Stimulated activated CD8-positive, alpha-beta memory T cell treated with anti-CD3 and anti-CD28 coated beads, Interleukin-12 subunit alpha, Interleukin-12 subunit beta, amount 100 ng/mL, for 24 hours (primary cell): ENCODE measurements around the gene LGALS3.
"Not testable (repeated sequence)": the region's sequence is repeated elsewhere in the genome, so short reads cannot be mapped to it uniquely, and the experiment has no call there.

ENCODE experiments used
- DNase-seq: peaks from one replicate; pipeline ENCODE4 v3.0.0-alpha.2; 2020; ENCODE audit errors: extremely low read depth

Gene LGALS3

GRCh38 chr14:55129086-55129427 lies at the start of gene LGALS3:
Gene LGALS3 (plus strand): TSS chr14:55129252. CDS start chr14:55137374, 8,122 bp downstream.
- DNase-seq, result no peak

DNA sequence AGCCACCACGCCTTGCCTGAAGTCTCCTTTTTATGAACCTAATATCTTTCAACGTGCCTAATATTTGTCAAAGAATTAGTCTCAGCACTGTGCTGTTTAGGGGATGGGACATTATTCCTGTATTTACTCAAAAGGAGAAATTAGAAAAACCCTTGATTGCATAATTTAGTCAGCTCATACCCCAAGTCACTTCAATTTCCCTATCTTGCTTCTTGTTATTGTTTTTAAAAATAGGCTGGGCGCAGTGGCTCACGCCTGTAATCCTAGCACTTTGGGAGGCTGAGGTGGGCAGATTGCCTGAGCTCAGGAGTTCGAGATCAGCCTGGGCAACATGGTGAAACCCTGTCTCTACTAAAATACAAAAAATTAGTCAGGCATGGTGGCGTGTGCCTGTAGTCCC lies 49.1 kb upstream of the LGALS3 start:
- not testable (repeated sequence) for DNase-seq

DNA sequence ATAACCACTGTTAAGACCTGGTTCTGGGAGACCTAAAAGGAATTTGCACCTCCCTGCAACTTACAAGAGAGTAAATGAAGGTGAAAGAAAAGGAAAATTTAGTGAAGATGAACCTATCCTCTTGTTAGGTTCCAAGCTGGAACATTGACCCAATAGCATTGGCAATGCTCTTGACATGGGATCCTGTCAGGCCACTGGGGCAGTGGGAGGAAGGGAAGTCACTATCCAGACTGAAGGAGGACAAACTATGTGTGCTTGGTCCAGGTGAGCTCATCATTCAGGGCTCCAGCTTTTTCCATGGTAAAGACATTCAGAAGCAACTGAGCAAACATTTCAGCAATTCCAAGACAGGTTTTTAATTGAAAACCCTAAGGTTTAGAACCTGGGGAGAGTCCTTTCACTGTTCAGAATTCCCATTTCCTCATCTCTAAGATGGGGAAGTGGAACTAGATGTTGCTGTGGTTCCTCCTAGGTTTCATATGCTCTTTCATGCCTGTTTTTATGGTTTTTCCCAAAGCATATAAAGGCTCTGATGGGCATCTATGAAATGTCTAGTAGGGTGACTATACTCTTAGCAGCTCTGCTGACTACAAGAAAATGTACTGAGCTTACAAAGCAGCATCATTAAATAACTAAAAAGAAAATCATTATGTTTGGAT lies 44.5 kb upstream of the LGALS3 start:
- no peak for DNase-seq

GRCh38 chr14:55085060-55085660 lies 43.9 kb upstream of the LGALS3 start:
- no peak for DNase-seq

DNA sequence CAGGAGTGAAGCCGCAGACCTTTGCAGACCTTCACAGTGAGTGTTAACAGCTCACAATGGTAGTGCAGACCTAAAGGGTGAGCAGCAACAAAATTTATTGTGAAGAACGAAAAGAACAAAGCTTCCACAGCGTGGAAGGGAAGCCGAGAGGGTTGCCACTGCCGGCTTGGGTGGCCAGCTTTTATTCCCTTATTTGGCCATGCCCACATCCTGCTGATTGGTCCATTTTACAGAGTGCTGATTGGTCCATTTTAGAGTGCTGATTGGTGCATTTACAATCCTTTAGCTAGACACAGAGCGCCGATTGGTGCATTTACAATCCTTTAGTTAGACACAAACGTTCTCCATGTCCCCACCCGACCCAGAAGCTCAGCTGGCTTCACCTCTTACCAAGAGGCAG lies 42.1 kb upstream of the LGALS3 start:
- no peak for DNase-seq

- no peak for DNase-seq
Measured at GRCh38 chr14:55088356-55088755, 40.7 kb upstream of the LGALS3 start.

DNA sequence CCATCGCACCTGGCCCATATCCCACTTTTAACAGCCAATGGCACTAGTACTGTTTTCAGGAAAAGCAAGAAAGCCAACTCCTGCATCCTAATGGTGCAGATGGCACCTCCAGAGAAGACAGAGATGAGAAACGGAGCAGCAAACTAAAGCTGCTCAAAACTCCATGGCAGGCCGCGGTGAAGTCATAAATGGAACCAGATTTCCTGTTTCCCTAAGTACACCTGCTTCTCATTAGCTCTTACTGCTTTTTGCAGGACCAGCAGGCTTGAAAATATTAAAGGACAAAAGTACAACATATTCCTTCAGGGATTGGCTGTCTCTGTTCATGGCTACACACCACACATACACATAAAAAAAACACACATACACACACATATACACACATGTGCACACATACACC lies 36.7 kb upstream of the LGALS3 start:
- DNase-seq, result no peak

DNA sequence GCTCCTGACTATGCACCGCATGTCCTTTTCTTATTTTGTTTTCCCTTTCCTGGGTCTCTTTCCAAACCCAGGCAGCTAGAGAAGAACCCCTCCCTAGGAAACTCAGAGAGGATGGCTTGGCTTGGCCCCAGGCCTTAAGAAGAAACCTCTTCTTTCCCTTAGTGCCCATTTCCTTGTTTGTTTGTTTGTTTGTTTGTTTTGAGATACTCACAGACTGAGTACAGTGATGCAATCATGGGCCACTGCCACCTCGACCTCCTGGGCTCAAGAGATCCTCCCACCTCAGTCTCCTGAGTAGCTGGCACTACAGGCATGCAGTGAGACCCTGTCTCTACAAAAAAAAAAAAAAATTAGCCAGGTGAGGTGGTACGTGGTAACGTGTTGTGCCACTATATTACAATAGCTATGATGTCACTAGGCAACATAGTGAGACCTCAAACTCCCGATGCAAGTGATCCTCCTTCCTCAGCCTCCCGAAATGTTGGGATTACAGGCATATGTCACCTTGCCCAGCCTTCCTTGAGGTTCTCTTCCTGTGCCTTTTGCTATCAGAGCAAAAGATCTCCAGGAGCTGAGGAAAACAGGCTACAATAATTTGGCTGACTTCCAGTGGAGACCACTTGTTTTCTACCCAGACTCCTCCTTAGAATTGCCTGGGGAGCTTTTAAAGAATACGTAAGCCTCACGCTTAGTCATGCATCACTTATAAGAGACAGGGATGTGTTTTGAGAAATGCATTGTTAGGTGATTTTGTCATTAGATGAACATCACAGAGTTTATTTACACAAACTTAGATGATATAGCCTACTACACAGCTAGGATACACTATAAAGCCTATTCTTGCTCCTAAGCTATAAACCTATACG lies 34.5 kb upstream of the LGALS3 start:
- no peak for DNase-seq

- DNase-seq, result peak; percentile 21
Measured at GRCh38 chr14:55097881-55098560, 31.0 kb upstream of the LGALS3 start.

GRCh38 chr14:55098561-55098898 lies 30.5 kb upstream of the LGALS3 start:
- DNase-seq, result no peak

DNA sequence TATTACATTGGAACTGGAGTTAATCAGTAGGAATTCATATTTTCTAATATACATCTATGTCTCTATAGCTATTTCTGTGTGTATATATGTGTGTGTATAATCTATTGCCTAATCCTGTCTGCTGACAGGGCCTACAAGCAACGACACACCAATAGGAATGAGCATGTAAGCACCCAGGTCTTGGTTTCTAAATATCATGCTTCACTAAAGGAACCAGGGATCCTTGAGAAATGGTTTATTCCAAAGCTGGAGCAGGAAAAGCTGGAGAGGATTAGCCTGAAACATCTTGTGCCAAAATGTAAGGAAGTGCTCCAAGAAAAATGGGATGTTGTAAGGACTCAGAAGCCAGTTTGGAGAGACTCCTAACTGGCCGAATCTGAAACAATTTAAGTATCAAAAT lies 29.3 kb upstream of the LGALS3 start:
- no peak for DNase-seq

- no peak for DNase-seq
Measured at GRCh38 chr14:55101698-55102097, 27.4 kb upstream of the LGALS3 start.

- DNase-seq, result peak; percentile 14
Measured at GRCh38 chr14:55102141-55102621, 26.9 kb upstream of the LGALS3 start.

- no peak for DNase-seq
Measured at GRCh38 chr14:55103005-55103640, 25.9 kb upstream of the LGALS3 start.

- no peak for DNase-seq
Measured at GRCh38 chr14:55103971-55104954, 24.8 kb upstream of the LGALS3 start.

DNA sequence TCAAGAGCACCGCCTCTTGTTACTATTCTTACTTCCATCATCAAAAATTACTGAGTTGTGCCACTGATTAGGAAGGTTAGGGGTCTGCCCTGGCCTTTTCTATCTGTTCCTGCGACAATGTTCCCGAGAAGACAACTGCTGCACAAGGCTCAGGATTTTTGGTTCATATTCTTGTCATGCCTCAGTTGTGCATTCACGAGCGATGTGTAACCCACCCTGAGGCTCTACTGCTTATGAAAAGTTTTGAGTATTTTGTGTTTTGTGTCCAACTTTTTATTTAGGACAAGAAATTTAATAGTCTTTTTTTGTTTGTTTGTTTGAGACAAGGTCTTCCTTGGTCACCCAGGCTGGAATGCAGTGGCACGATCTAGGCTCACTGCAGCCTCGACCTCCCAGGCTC lies 23.1 kb upstream of the LGALS3 start:
- DNase-seq, result no peak

DNA sequence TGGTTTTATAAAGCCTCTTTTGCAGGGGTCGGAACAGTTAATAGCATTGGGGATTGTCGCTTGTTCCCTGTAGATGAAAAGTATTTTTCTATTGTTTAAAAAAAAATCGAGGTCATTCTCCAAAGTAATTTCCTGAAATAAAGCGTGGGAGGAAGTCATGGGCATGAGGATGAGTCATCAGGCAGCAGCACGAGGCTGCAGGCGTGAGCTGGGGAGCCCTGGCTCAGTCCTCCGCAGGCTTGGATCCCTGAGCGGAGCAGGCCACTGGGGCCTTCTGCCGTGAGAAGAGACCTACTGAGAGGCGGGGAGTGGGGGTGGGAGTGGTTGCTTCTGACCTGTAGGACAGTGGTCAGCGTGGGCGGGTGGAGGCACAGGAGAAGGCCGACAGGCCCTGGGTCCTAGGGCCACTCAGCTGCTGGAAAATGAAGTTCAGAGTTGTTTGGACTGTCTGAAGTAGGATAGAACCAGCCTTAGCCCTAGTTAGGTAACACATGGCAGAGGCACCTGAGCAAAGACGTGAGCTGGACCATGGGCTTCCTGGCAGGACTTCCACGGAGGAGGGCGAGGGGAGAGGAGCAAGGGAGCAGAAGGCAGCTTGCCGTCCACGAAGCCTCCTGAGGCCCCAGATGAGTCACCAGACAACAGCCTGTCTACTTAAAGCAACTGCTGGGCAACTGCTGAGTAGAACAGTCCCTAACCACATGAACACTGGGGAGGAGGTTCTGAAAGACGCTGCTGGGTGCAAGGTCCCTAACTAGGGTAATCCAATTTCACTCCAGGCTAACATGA lies 21.1 kb upstream of the LGALS3 start:
- DNase-seq, result no peak

DNA sequence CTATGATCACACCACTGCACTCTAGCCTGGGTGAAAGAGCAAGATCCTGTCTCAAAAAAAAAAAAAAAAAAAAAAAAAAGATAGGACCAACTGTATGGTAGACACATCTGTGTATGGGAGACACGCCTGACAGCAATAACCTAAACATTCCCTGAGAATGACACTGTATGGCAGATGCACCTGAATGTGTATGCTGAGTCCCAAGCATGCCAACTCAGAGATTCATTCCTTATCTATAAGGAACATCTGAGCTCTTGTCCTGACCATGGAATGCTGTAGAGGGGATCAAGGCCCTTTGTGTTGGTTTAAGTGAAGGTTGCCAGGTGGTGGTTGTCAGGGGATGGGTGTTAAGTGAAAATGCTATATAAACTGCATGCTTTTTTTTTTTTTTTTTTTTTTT lies 19.2 kb upstream of the LGALS3 start:
- no peak for DNase-seq

- no peak for DNase-seq
Measured at GRCh38 chr14:55111122-55111708, 17.8 kb upstream of the LGALS3 start.
